RPMI8226 (cell line): ENCODE measurements around the gene AGAP1.

ENCODE experiments used
- DNase-seq: peaks from one replicate; pipeline ENCODE4 v3.0.0-alpha.2; 2015

AGAP1 gene

DNA sequence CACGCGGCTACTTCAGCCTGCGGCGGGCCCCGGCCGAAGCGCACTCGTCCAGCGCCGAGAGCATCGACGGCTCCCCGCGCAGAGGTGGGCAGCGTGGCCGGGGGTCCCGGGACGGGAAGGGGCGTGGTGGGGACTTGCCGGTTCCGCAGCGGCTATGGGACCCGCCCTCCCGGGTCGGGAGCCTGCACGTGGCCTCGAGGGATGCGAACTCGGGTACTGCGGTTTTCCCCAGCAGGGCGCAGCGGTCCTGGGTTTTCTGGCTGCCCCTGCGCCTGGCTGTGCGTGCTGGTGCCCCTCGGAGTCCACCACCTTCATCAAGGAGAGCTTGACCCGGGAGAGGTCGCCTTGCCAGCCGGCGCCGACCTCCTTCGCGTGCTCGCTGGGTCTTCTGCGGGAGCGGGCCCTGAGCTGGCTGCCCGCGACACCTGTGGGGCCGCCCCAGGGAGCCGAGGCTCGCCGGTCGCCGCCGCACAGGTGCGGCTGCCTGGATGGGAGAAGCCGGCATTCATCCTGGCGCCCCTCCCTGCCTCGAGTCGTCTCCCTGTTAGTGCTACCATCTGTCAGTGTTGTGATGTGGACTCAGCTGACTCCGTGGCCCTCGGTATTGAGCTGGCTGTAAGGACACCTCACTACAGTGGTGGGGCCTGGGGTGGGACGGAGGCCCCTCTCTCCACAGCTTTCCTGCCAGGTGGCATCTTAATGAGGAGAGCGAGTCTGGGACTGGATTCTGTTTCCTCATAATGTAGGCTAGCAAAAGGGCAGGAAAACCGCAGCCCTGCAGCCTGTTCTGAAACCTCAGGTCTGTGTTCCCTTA is 177.3 kb downstream of the AGAP1 start:
- no peak for DNase-seq

DNA sequence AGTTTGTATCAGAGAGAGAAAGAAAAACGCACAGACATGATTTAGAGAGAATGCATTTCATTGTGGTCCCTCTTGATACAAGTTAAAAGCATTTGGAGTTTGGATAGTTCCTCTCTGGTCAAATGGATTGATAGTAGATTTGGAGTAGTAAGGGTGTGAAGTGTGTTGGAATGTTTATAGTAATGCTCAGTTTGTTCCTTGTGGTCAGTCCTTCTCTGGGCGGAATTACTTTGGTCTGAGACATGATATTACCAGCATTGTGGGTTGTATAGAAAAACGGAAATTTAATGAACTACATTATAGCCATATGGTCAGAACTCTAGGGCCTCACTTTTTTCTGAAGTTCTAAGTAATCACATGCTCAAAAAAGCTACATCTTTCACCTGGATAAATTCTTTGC is 178.9 kb downstream of the AGAP1 start:
- DNase-seq: no peak

DNA sequence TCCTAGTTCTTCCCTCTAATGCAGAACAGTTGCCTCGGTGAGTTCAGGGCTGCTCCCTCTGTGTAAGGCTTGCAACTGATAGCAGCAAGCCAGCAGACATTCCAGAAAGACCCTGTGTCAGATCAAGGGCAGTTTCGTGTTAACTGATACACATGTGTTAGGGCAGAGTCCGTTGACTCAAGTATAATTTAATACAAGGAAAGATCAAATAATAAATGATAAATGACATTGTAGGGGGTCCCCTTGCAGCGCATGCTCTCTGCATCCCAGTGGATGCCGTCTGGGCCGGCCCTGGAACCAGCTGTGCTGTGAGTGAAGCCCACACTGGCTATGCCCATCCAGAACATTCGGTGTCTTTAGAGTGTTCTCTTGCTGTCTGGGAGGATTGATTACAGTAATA is 180.3 kb downstream of the AGAP1 start:
- DNase-seq: no peak

DNA sequence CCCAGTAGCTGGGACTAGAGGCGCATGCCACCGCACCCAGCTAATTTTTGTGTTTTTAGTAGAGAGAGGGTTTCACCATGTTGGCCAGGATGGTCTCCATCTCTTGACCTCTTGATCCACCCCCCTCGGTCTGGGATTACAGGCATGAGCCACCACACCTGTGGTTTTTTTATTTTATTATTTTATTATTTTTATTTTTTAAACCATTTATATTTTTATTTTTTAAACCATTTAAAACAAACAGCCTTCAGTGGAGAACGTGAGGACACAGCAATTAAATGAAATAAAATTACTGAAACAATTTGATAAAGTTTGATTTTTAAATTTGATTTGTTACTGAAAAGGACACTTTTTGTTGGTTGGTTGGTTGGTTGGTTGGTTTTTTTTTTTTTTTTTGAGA is 181.0 kb downstream of the AGAP1 start:
- no peak for DNase-seq

DNA sequence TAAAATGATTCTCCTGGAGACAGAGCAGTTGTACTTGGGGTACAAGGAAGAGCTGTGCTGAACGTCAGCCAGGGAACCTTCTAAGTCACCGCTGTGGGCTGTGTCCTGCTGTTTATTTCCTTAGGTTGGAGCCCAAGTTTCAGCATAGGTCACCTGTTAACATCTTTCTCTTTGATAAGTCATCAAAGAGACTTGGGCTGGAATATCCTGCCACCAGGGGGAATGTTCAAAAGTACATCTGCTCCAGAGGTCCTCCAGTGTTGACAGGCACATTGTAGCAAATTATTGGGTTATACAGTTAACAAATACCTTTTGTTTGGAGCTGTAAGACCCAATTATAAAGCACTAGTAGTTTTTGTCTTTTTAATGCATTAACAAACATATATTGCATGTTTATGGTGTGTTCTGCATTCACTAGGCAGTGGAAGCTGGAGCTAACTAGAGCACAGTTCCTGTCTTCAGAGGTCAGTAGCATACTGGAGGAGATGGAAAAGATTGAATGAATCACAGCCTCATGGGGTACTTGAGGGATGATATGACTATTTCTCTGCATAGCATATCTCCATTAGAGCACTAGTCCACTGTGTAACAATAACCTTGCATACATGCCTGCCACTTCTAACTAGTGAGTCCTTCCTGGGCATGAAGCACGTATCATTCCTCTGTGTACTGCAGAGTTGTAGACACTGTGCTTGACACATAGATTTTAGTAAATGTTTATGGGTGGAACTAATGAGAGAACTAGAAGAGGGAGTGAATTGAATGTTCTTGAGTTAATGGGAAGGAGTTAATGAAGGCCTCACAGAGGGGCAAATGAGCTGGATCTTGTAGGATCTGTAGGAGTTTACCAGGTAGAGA is 182.1 kb downstream of the AGAP1 start:
- no peak for DNase-seq

DNA sequence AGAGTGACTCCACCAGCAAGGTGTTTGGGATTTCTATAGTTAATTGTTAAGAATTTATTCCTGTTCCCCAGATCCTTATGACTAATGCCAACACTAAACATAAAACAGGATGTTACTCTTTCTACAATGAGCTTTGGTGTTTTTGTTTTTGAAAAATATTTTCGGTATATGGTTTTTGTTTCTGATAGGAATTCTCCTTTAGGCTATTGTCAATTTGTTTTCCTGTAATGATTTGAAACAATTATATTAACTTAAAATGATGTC is 182.6 kb downstream of the AGAP1 start:
- no peak for DNase-seq

DNA sequence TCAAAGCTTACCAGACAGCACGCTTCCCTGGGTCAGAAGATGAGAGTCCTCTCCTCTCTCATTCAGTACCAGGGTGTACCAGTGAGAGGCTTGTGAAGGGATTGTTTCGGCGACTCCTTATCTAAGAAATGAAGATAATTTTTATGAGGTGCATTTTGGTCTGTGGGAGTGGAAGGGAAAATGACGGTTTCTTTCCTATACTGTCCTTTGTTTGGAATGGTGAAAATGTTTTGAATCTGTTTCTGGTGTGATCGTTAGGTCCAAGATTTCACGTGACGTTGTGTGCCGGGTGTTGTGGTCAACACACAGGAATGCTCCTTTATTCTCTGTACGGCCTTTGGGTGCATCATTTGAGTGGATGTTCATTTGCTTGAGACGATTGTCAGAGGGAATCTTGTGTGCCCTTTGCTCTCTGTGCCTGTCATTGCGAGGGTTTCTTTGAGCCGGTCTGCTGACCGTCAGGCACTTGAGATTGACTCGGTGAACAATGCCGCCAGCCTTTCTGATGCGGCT is 183.5 kb downstream of the AGAP1 start:
- no peak for DNase-seq

DNA sequence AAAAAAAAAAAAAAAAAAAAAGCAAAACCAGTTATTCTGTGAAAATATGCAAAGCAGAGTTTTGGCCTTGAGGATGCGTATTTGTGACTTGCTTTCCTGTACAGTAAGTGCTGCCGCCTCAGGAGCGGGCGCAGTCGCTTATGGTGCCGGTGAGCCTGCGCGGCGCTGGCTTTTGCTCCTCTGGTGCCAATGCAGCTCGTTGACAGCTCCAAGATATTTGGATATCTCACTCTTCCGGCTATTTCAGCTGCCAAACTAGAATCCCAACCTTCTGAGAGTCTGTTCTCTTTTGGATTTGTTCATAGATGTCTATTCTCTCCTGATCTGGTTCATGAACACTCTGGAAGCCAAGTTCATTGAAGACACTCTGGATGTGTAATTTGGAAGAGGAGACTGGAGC is 184.1 kb downstream of the AGAP1 start:
- DNase-seq: no peak

DNA sequence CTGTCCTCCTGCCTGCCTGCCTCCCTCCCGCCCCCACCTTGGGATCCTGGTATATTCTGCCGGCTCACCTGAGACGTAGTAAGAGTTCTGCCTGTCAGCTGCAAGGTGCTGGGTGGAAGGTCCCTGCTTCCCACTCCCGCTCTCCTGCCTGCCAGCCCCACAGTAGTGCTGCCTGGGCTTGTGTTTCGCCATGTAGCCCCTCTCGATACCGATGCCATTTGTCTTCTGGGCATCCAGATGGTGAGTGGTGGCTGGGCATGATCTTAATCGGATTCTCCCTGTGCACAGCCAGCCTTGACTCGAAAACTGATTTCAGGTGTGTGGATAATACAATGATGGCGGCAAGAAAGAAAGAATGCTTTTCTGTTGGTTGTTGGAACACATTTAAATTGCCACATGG is 184.9 kb downstream of the AGAP1 start:
- DNase-seq: no peak

DNA sequence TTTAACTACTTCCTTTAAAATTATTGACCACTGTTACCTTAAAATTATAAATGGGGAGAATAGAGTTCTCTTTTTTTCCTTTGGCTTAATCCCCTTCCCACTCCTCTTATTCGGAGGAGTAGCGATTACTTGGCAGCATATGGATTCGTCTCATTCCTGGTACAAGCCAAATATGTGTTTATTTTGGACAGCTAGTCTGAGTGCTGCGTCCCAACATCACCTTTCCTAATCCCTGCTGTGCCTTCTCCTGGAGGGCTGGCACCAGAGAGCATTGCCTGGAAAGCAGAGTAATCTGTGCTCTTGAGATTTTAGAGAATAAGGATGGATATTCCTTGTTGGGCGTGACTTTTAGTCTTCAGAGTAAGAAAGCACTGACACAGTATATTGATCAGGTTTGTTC is 185.6 kb downstream of the AGAP1 start:
- DNase-seq: no peak

DNA sequence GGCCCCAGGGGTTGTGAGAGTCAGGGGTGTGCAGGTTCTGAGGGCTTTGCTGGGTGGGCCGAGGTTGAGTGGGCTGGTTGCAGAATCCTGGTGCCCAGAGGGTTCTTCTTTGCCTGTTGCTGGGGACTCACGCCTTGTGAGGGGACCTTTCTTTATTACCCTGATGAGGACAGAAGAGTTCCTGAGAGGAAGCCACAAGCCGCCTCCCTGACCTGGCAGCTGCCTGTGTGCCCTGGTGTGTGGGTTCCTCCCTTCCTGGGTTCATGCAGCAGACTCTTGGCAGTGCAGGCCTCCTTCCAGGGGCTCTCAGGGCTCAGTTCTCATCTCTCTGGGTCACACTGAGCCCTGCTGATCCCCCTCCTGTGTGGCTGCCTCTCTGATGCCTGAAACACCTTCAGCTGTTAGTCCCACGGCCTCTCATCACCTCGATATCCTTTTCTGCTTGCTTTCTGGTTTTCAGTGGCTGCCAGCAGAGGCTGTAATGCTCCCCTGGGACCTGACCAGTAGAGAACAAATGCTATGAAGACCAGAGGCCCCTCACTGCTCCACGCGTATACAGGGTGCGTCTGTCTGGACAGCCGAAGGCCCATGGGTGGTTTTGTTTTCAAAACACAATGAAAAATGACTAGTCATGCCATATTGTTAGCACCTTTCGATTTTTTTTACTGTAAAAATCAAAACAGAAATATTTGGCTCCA is 191.3 kb downstream of the AGAP1 start:
- DNase-seq: no peak

DNA sequence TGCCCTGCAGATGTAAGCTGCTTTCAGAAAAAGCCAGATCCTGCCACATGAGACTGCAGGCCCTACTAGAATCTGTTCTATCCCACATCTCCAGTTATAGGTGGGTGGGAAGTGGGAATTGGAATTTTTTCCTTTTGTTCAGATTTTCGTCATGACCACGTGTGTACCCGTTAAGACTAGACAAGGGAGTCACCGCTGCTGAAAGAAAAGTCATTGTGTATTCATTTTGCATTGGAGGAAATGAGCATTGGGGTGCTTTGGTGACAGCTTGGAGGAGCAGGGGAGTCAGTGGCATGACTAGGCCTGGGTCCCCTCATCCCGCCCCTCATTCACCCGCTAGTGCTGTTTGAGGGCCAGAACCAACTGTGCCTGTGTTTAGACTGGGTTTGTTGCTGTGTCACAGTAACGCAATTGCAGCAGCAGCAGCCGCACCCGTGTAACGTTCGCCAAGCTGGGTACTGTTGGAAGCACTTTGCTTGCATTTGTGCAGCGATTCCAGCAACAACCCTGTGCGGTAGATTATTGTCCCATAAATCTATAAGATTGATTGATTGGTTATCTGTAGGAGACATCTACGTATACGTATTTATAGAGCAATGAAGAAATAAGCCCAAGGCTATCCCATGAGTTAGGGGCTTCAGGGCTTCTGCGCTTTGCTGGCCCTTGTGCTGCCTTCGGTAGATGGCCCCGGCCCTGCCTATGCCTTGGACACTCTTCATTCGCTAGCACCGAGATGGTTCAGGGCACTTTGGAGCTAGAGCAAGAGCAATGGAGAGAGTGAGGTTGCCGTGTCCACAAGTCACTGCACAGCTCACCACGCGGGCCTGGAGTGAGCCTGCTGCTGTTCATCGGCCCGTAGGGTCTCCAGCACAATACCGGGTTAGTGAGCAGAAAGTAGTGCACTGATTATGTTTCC is 194.9 kb downstream of the AGAP1 start:
- DNase-seq: no peak

DNA sequence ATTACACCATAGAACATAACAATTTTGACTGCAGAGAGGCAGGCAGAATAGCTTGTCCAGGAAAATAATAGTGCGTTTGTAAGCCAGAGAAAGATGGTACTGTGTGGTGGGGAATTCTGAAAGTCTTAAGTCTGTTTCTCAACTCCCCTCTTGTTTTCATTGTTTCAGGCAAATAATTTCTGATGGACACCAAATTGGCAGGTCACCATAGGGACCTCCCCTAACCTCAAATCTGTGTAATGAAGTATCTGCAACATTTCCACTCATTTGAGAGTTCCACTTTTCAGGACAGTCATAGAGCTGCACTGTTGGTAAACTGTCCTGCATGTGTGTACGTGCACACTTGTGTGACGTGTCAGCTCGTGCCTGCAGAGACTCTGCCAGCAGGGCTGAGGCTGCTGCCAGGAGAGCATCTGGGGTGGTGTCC is 195.6 kb downstream of the AGAP1 start:
- no peak for DNase-seq

DNA sequence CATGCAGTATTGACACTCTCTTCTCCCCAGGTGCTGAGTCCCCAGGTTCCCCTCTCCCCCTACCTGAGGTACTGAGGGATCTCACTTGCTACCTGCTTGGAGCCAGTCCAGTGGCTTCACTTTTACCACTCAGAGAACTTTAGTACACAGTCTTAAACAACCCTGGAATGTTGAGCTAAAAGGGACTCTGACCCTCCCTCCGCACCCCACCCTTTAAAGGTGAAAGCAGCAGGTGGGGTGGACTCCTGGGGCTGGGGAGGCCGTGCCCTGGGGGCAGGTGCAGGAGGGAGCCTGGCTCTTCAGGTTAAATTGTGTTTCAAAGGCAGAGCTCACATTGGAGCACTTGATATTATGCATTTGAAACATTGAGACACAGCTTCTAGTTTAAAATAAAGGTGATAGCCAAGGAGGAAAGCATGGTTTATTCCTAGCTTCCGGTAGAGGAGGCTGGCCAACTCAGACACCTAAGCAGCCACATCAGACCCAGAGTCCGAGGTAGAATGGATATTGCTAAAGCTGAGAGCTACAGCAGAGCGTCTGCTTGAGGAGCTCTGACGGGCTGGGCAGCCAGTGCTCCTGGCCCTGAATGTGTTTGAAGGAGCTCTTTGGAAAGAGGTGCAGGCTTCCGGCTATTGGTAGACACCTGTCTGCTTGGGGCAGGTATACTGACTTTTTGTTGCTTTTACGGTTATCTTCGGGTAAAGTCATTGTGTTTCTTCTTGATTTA is 196.4 kb downstream of the AGAP1 start:
- DNase-seq: no peak

DNA sequence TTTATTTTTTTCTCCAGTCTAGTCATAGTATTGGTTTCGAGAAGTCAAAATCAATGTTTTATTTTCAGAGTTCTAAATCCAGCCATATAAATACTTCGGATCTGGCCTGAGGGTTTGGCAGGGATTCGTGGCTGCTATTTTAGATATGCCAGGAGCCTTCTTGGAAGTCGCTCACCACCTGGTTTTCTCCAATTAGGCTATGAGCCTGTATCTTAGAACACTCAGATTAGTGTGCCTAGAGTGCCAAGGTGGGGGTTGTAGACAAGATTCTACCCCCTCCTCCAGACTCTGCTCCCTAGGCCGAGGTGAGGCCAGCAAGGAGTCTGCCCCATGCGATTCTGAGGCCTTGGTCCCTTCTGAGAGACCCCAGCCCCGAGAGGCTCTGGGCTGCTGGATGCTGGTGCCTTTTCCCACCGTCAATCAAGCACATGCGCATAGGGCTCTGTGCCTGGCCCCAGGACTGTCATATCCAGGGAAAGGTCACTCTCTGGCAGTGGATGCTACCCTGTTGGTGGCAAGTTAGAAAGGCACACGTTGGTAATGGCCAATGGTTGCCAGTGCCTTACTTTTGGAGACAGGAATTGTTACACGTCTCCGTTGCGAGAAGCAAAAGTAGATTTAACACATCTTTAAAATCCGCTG is 197.1 kb downstream of the AGAP1 start:
- DNase-seq: no peak

DNA sequence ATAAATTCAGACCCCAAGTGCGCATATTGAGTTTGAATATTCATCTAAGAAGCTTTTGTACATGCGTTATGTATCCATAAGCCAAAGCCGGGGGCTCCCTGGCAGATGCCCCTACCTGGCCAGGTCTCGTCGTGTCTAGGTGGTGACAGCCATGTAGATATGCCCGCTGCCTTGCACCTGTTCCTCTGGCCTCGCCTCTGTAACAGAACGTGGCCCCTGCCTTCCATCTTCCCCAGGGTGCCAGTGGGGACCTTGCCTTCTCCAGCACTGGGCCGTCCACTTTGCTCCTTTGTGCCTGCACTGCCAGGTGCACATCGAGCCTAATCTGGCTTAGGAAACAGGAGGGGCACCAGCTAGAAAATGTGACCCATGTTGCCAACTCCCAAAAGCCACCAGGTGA is 198.2 kb downstream of the AGAP1 start:
- DNase-seq: no peak

DNA sequence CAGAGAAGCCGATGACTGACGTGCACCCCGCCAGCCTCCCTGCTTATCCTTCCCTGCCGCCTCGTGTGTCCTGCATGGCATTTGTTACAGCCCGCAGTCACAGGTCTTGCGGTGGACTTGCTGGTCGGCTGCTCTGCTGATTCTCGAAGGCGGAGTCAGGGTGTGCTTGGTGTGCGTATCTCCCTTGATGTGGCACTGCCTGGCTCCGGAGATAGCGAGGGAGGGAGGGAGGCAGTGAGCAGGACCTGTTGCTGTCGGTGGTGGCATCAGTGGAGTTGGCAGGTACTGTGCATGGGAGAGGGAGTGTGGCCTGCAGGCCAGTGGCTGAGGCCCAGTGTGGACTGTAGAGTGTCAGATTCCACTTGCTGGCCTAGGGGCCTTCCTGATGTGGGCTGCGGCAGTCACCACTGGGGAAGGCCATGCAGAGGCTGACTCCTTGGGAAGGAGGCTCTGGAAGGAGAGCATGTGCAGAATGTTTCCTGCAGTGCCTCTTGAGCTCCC is 198.9 kb downstream of the AGAP1 start:
- no peak for DNase-seq

DNA sequence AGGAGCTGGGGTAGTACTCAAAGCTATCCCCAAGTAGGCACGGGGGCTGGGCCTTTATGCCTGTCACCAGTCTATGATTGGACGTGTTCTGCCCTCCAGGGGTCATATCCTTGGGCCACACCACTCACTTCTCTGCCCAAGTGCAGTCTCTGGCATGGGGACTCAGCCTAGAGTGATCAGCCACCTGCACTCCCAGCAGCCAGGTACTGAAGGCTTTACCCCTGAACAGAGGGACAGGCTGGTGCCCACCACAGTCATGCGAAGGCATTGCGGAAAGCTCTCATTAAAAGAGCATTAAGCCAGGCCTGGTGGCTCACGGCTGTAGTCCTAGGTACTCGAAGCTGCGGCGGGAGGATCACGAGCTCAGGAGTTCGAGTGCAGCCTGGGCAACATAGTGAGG is 199.4 kb downstream of the AGAP1 start:
- DNase-seq: no peak

DNA sequence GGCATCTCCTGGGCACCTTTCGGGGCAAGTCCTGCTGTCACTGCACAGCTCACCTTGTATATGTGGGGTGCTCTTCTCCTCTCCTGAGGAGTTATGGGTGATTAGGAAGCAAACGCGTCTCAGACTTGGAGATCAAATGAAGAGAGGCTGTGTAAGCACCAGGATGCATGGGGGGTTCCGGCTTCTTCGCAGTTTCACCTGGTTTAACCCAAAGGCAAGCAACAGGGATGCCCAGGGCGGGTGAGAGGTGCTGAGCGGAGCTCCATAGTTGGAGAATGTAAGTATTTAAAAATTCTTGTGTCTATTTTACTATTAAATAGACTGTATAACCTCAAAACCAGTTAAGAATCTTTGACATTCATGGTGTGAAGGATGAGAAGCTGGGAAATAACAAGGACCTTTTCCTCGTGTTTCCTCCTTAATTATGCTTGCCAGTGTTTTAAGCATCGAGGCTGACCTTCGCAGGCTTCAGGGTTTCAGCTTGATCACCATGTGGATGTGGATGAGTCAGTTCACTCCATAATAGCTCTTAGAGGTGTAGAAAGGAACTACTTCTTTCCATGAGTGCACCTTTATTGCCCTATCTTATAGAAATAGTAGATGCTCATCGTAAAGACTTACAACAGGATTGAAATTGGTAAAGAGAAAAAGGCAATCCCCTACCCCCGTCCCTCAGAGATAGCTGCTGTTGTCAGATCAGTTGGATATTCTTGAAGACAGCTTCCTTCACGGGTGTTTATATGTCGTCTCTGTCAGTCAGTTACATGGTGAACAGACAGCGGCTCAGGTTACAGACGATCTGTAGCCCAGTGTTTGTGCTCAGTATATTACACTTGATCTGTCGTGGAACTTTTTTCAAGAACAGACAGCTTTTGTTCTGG is 201.1 kb downstream of the AGAP1 start:
- DNase-seq: no peak

DNA sequence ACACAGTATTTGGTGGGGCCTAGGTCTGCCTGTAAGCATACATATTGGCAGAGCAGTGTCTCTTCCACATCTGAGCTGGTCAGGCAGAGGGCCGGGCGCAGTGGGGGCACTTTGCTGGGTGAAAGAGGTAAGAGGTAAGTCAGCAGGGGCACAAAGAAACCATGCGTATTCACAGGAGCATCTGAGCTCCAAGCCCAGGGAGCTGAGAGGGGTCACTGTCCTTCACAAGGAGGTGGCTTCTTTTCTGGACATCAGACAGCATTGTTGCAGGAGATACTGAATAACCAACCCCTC is 201.7 kb downstream of the AGAP1 start:
- no peak for DNase-seq
